ENCODE measurements around the gene WNT2.

DNA sequence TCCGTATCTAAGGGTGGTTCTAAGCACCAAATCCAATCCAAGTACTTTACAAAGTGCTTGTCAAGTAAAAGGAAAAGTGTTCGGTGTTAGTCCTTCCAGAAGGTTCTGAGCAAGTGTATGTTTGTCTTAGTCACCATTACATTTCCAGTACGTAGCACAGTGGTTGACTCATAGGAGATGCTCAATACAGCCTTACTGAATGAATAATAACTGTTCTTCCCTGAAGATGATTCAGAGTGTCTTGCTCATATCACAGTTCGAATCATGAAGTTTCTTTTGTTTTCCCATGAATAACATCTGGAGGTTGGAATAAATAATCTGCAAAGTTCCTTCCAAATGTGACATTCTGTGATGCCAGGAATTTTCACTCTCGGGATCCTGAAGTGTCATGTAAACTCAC lies 53.4 kb downstream of the WNT2 start:
- TF ChIP-seq POLR2AphosphoS5 (IDR thresholded peaks at IDR 0.05; ENCODE audit: low read depth, low read length) (no peak), POLR2A (IDR thresholded peaks at IDR 0.05; ENCODE audit: low read depth, low read length) (no peak), PAX5 (IDR thresholded peaks at IDR 0.05; ENCODE audit: insufficient read depth, low read length, severe bottlenecking) (no peak), TAF1 (IDR thresholded peaks at IDR 0.05; ENCODE audit: low read depth, low read length) (no peak), SPI1 (IDR thresholded peaks at IDR 0.05; ENCODE audit: low read depth, low read length) (no peak)
